ENCODE results near the gene DDX1. TPM values are rescaled to one million over a fixed set of nuclear protein-coding genes. Genes with fewer than 3 reads are reported as not detected.
"Not testable (repeated sequence)": the region's sequence is repeated elsewhere in the genome, so short reads cannot be mapped to it uniquely, and the experiment has no call there.

Gene DDX1
- total RNA-seq, 1 donor from 2014 or later, result 105 TPM

- Histone ChIP-seq H3K27ac (ENCODE audit: low read depth, low read length) (no peak overlapping the region), H3K27me3 (ENCODE audit: control insufficient read depth in 3 of 3, insufficient read depth in 3 of 3, low read length in 3 of 3) (no peaks in the 10 kb centered on the region), H3K9me3 (ENCODE audit: control insufficient read depth in 3 of 3, low read length in 3 of 3) (no peaks in the 10 kb centered on the region), H3K4me3 (ENCODE audit: low read length in 3 of 3) (no peak overlapping the region), H3K9ac (ENCODE audit: low read depth in 1 of 3, low read length in 3 of 3) (no peak overlapping the region), H3K36me3 (ENCODE audit: control insufficient read depth in 3 of 3, insufficient read depth in 3 of 3, low read length in 3 of 3) (no peaks in the 10 kb centered on the region), H3K4me1 (ENCODE audit: control insufficient read depth in 3 of 3, insufficient read depth in 3 of 3, low read length in 3 of 3) (no peaks in the 10 kb centered on the region)
Measured at GRCh38 chr2:15679386-15679924, 87.8 kb downstream of the DDX1 start.

- H3K9me3 ChIP-seq (ENCODE audit: control insufficient read depth in 3 of 3, low read length in 3 of 3); H3K9ac ChIP-seq (ENCODE audit: low read depth in 1 of 3, low read length in 3 of 3); H3K36me3 ChIP-seq (ENCODE audit: control insufficient read depth in 3 of 3, insufficient read depth in 3 of 3, low read length in 3 of 3); H3K4me1 ChIP-seq (ENCODE audit: control insufficient read depth in 3 of 3, insufficient read depth in 3 of 3, low read length in 3 of 3); H3K4me3 ChIP-seq (ENCODE audit: low read length in 3 of 3); H3K27ac ChIP-seq (ENCODE audit: low read depth, low read length); H3K27me3 ChIP-seq (ENCODE audit: control insufficient read depth in 3 of 3, insufficient read depth in 3 of 3, low read length in 3 of 3): not testable (repeated sequence)
Measured at GRCh38 chr2:15680132-15680531, 88.5 kb downstream of the DDX1 start.

Other genes with a start within 250 kb of the DDX1 start
- 126 TPM for gene NBAS, start 30.5 kb upstream of the DDX1 start, total RNA-seq